WTC11 (cell line): ENCODE data around the gene NUDT8. TPM values are rescaled to one million over a fixed set of nuclear protein-coding genes. Genes with fewer than 3 reads are reported as not detected.

ENCODE experiments used
- ATAC-seq: fragments of 200-7000 bp; cut with Tn5 transposase; 2 replicates; pipeline ENCODE4 v1.10.0; 2021; ENCODE audit warnings: mild to moderate bottlenecking, moderate library complexity
- CTCF ChIA-PET: fragments of 300-600 bp; sonication (Branson Sonifier 250); formaldehyde crosslinking; loops from one replicate; lab custom pipeline; 2021; ENCODE audit warnings: antibody characterized with exemption; lab: Charles Lee
- POLR2A ChIA-PET: fragments of 350-600 bp; sonication (Branson Sonifier 250); formaldehyde crosslinking; loops from one replicate; lab custom pipeline; 2021; ENCODE audit warnings: antibody characterized with exemption; lab: Charles Lee
- DNase-seq: peaks from one replicate; pipeline ENCODE4 v3.0.0; 2021; ENCODE audit warnings: low spot score
- H3K27ac Mint-ChIP-seq: 2 replicates; pipeline ENCODE4 v1.8.0; 2021; ENCODE audit warnings: mixed read lengths
- H3K27me3 Mint-ChIP-seq: 2 replicates; pipeline ENCODE4 v1.8.0; 2021; ENCODE audit warnings: low read depth, mild to moderate bottlenecking, moderate library complexity, mixed read lengths
- H3K36me3 Mint-ChIP-seq: 2 replicates; pipeline ENCODE4 v1.8.0; 2021; ENCODE audit warnings: mixed read lengths
- H3K4me1 Mint-ChIP-seq: 2 replicates; pipeline ENCODE4 v1.8.0; 2022; ENCODE audit warnings: mixed read lengths
- H3K4me3 Mint-ChIP-seq: 2 replicates; pipeline ENCODE4 v1.8.0; 2021; ENCODE audit warnings: mild to moderate bottlenecking, moderate library complexity, mixed read lengths
- H3K9me3 Mint-ChIP-seq: 2 replicates; pipeline ENCODE4 v1.8.0; 2021; ENCODE audit warnings: mixed read lengths
- ATF3 ChIP-seq: sonication (generic); formaldehyde crosslinking; conservative IDR thresholded peaks from 2 replicates; pipeline ENCODE4 v1.8.1; 2022; ENCODE audit warnings: mild to moderate bottlenecking, missing genetic modification reagents
- MLX ChIP-seq: sonication (generic); formaldehyde crosslinking; IDR thresholded peaks from 2 replicates; pipeline ENCODE4 v1.8.1; 2023; ENCODE audit warnings: mild to moderate bottlenecking, missing genetic modification reagents, moderate library complexity
- NR1H2 ChIP-seq: sonication (generic); formaldehyde crosslinking; IDR thresholded peaks from 2 replicates; pipeline ENCODE4 v1.9.0; 2021; ENCODE audit warnings: mild to moderate bottlenecking, moderate library complexity, missing genetic modification reagents
- SMAD3 ChIP-seq: sonication (generic); formaldehyde crosslinking; IDR thresholded peaks from 2 replicates; pipeline ENCODE4 v1.8.0; 2022; ENCODE audit warnings: missing genetic modification reagents, mild to moderate bottlenecking, borderline replicate concordance
- SP1 ChIP-seq: sonication (generic); formaldehyde crosslinking; conservative IDR thresholded peaks from 2 replicates; pipeline ENCODE4 v1.8.1; 2022; ENCODE audit warnings: missing genetic modification reagents
- STAT6 ChIP-seq: sonication (generic); formaldehyde crosslinking; conservative IDR thresholded peaks from 2 replicates; pipeline ENCODE4 v1.8.1; 2023; ENCODE audit warnings: mild to moderate bottlenecking, low read depth, missing genetic modification reagents, moderate library complexity
- USF2 ChIP-seq: sonication (generic); formaldehyde crosslinking; IDR thresholded peaks from 2 replicates; pipeline ENCODE4 v1.8.1; 2023; ENCODE audit warnings: mild to moderate bottlenecking, missing genetic modification reagents, moderate library complexity
- ZMAT4 ChIP-seq: fragments of 250-450 bp; sonication (Bioruptor Pico); IDR thresholded peaks from 2 replicates; pipeline ENCODE4 v1.9.0; 2021; ENCODE audit warnings: mild to moderate bottlenecking
- ZNF263 ChIP-seq: sonication (generic); formaldehyde crosslinking; IDR thresholded peaks from 2 replicates; pipeline ENCODE4 v1.8.1; 2022; ENCODE audit warnings: low read depth, mild to moderate bottlenecking, moderate library complexity, missing genetic modification reagents
- ZNF416 ChIP-seq: fragments of 250-450 bp; sonication (Bioruptor Pico); IDR thresholded peaks from 2 replicates; pipeline ENCODE4 v1.9.0; 2021; ENCODE audit warnings: mild to moderate bottlenecking, inconsistent platforms
- ZNF671 ChIP-seq: fragments of 250-450 bp; sonication (Bioruptor Pico); IDR thresholded peaks from 2 replicates; pipeline ENCODE4 v1.8.0; 2021; ENCODE audit warnings: mild to moderate bottlenecking
- total RNA-seq: library from RNA; stranded (reverse); gene quantifications from 3 replicates; pipeline ENCODE4 v1.2.3, GENCODE V29; 2021
- TF ChIP-seq, protein P1 (sequence below): fragments of 200-600 bp; IDR thresholded peaks from 2 replicates; pipeline ENCODE4 v1.8.0; 2022; ENCODE audit warnings: antibody characterized with exemption
- TF ChIP-seq, protein P2 (sequence below): sonication (generic); formaldehyde crosslinking; IDR thresholded peaks from 2 replicates; pipeline ENCODE4 v1.8.1; 2023; ENCODE audit warnings: mild to moderate bottlenecking, missing genetic modification reagents, borderline replicate concordance
- TF ChIP-seq, protein P3 (sequence below): fragments of 250-450 bp; sonication (Bioruptor Pico); IDR thresholded peaks from 2 replicates; pipeline ENCODE4 v1.8.0; 2021; ENCODE audit warnings: mild to moderate bottlenecking

NUDT8 gene
- total RNA-seq, 1 experiment from 2014 or later: 8.3 TPM

- TF ChIP-seq, protein P1, sequence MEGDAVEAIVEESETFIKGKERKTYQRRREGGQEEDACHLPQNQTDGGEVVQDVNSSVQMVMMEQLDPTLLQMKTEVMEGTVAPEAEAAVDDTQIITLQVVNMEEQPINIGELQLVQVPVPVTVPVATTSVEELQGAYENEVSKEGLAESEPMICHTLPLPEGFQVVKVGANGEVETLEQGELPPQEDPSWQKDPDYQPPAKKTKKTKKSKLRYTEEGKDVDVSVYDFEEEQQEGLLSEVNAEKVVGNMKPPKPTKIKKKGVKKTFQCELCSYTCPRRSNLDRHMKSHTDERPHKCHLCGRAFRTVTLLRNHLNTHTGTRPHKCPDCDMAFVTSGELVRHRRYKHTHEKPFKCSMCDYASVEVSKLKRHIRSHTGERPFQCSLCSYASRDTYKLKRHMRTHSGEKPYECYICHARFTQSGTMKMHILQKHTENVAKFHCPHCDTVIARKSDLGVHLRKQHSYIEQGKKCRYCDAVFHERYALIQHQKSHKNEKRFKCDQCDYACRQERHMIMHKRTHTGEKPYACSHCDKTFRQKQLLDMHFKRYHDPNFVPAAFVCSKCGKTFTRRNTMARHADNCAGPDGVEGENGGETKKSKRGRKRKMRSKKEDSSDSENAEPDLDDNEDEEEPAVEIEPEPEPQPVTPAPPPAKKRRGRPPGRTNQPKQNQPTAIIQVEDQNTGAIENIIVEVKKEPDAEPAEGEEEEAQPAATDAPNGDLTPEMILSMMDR: no peak
- TF ChIP-seq, protein P2, sequence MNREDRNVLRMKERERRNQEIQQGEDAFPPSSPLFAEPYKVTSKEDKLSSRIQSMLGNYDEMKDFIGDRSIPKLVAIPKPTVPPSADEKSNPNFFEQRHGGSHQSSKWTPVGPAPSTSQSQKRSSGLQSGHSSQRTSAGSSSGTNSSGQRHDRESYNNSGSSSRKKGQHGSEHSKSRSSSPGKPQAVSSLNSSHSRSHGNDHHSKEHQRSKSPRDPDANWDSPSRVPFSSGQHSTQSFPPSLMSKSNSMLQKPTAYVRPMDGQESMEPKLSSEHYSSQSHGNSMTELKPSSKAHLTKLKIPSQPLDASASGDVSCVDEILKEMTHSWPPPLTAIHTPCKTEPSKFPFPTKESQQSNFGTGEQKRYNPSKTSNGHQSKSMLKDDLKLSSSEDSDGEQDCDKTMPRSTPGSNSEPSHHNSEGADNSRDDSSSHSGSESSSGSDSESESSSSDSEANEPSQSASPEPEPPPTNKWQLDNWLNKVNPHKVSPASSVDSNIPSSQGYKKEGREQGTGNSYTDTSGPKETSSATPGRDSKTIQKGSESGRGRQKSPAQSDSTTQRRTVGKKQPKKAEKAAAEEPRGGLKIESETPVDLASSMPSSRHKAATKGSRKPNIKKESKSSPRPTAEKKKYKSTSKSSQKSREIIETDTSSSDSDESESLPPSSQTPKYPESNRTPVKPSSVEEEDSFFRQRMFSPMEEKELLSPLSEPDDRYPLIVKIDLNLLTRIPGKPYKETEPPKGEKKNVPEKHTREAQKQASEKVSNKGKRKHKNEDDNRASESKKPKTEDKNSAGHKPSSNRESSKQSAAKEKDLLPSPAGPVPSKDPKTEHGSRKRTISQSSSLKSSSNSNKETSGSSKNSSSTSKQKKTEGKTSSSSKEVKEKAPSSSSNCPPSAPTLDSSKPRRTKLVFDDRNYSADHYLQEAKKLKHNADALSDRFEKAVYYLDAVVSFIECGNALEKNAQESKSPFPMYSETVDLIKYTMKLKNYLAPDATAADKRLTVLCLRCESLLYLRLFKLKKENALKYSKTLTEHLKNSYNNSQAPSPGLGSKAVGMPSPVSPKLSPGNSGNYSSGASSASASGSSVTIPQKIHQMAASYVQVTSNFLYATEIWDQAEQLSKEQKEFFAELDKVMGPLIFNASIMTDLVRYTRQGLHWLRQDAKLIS: no peak
- TF ChIP-seq, all 79 proteins: peak for 0
These were observed 17.8 kb downstream of the NUDT8 start (continued) for GRCh38 chr11:67611704-67612587.

GRCh38 chr11:67611165-67611564 lies 18.6 kb downstream of the NUDT8 start:
- Mint-ChIP-seq H3K4me1 (peaks cover 16% of the 10 kb centered on the region), H3K27me3 (peaks cover 6% of the 10 kb centered on the region)

More at GRCh38 chr11:67611165-67611564, 18.6 kb downstream of the NUDT8 start:
- no peak for TF ChIP-seq ATF3 (CRISPR knock-in tag)
- TF ChIP-seq ZNF416 (CRISPR knock-in tag): no peak
- no peak for TF ChIP-seq NR1H2 (CRISPR knock-in tag)
- no peak for TF ChIP-seq ZNF671 (CRISPR knock-in tag)
- TF ChIP-seq, protein P2: no peak
- TF ChIP-seq STAT6 (CRISPR knock-in tag): no peak
- no peak for TF ChIP-seq ZNF263
- TF ChIP-seq ZMAT4: no peak
- no peak for TF ChIP-seq SMAD3 (CRISPR knock-in tag)
- TF ChIP-seq, protein P3, sequence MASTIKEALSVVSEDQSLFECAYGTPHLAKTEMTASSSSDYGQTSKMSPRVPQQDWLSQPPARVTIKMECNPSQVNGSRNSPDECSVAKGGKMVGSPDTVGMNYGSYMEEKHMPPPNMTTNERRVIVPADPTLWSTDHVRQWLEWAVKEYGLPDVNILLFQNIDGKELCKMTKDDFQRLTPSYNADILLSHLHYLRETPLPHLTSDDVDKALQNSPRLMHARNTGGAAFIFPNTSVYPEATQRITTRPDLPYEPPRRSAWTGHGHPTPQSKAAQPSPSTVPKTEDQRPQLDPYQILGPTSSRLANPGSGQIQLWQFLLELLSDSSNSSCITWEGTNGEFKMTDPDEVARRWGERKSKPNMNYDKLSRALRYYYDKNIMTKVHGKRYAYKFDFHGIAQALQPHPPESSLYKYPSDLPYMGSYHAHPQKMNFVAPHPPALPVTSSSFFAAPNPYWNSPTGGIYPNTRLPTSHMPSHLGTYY: no peak
- TF ChIP-seq SP1 (CRISPR knock-in tag): no peak
- no peak for TF ChIP-seq MLX (CRISPR knock-in tag)
- no peak for TF ChIP-seq USF2
- Mint-ChIP-seq H3K36me3 (peaks cover 21% of the 10 kb centered on the region), H3K27ac (no peak overlapping the region), H3K9me3 (no peaks in the 10 kb centered on the region), H3K4me3 (no peak overlapping the region)
- ChIA-PET CTCF (no interaction called here), POLR2A (no interaction called here)
- no peak for DNase-seq
- ATAC-seq: no peak
